Activated CD8-positive, alpha-beta T cell treated with anti-CD3 and anti-CD28 coated beads, Interleukin-2, amount 10 ng/mL, durations not matched to agents 7 days and 5 days (primary cell): Measurements from ENCODE around the gene DHRS12. TPM values are rescaled to one million over a fixed set of nuclear protein-coding genes. Genes with fewer than 3 reads are reported as not detected.

Source experiments
- ATAC-seq: fragments of 150-1000 bp; cut with Tn5 transposase; one replicate; pipeline ENCODE4 v1.10.0; 2021; ENCODE audit warnings: moderate library complexity
- CTCF ChIA-PET: fragments of 350-600 bp; sonication (Branson Sonifier 250); formaldehyde crosslinking; loops from one replicate; lab custom pipeline; 2021; ENCODE audit warnings: antibody characterized with exemption; lab: Charles Lee
- POLR2A ChIA-PET: fragments of 350-600 bp; sonication (Branson Sonifier 250); formaldehyde crosslinking; loops from one replicate; lab custom pipeline; 2021; ENCODE audit warnings: antibody characterized with exemption; lab: Charles Lee
- DNase-seq: peaks from one replicate; pipeline ENCODE4 v3.0.0-alpha.2; 2020
- H3K27ac Mint-ChIP-seq: one replicate; pipeline ENCODE4 v1.8.0; 2021; ENCODE audit warnings: mild to moderate bottlenecking, mixed read lengths
- H3K27me3 Mint-ChIP-seq: one replicate; pipeline ENCODE4 v1.8.0; 2021; ENCODE audit warnings: low read depth, mixed read lengths
- H3K36me3 Mint-ChIP-seq: one replicate; pipeline ENCODE4 v1.8.0; 2021; ENCODE audit warnings: low read depth, mixed read lengths
- H3K4me1 Mint-ChIP-seq: one replicate; pipeline ENCODE4 v1.8.0; 2021; ENCODE audit warnings: low read depth, mixed read lengths
- H3K4me3 Mint-ChIP-seq: one replicate; pipeline ENCODE4 v1.8.0; 2021; ENCODE audit warnings: mild to moderate bottlenecking, mixed read lengths
- H3K9me3 Mint-ChIP-seq: one replicate; pipeline ENCODE4 v1.8.0; 2022; ENCODE audit warnings: mixed read lengths; ENCODE audit not compliant: insufficient read depth
- total RNA-seq, 2 experiments: library from RNA; stranded (reverse); gene quantifications; one replicate each; pipeline ENCODE4 v1.2.3, GENCODE V29; 2021

DHRS12 gene
- total RNA-seq, 2 experiments from 2014 or later = 8.9 to 10.0 TPM

DNA sequence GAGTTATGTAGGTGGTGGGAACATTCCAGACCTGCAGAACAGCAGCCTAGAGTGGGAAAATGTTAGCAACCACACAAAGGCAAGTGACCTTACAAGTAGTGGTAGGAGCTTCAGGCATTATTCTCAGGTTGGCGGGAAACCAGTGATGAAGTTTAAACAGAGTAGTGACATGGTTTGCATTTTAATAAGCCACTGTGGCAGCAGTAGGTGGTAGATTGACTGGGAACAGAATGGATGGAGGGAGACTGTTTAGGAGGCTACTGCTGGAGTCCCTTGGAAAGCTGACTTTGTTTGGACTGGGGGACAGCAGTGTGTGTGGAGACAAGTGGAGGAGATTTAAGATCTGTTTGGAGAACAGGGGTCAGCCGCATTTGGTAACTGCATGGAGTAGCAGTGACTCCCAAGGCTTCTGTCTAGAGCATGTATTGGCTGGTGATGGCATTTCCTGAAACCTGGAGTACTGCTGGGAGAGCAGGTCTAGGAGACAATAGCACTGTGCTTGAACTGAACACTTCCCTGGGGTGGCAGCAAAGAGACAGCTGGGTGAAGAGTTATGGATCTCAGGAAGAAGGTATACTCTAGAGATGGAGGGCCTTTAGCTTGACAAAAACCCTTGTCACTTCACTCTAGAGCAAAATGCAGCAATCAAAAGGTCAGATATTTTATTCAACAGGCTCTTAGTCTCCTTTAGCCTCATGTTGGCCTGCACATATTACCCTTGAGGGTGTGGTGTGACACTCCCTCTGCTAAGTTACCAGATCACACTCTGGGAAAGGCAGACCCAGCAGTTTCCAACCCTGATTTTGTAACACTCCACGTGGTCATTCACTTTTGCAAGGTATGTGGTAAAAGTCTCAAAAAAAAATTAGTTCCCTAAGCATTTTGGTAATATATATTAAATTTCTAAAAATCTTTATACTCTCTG lies 70.3 kb downstream of the DHRS12 start:
- CTCF ChIA-PET = no interaction called here
- H3K36me3 Mint-ChIP-seq = peaks cover 4% of the 10 kb centered on the region
- DNase-seq = no peak

DNA sequence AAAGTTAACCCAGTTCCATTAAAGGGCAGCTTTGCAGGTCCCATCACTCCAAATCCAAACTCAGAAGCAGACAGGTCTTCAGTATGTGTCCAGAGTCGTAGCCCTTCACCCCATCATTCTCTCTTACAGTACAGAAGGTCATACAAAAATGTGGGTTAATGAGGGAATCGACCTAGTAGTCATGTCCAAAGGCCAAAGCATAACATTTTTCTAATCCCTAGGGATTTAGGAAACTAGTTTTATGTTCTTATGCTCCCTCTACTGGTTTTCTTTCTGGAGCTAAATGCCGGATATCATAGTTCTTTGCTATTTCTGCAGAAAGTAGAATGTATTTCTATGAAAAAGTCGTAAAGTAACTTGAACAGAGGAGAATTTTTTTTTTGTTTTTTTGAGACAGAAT lies 72.2 kb downstream of the DHRS12 start:
- H3K27me3 Mint-ChIP-seq = no peaks in the 10 kb centered on the region
- CTCF ChIA-PET = interaction anchor here (1.4 kb wide), 1 partner anchor 10 kb away, joined by 4 read pairs; no protein-coding TSS in a partner anchor
- no peak overlapping the region for H3K27ac Mint-ChIP-seq
- H3K36me3 Mint-ChIP-seq = peaks cover 7% of the 10 kb centered on the region
- no peaks in the 10 kb centered on the region for H3K9me3 Mint-ChIP-seq
- DNase-seq (no peak), ATAC-seq (no peak)
- no peak overlapping the region for H3K4me3 Mint-ChIP-seq
- H3K4me1 Mint-ChIP-seq = peaks cover 4% of the 10 kb centered on the region
- POLR2A ChIA-PET = interaction anchor here (0.6 kb wide), 1 partner anchor 35 kb away, joined by 3 read pairs; no protein-coding TSS in a partner anchor

More for the DNA sequence above, 70.3 kb downstream of the DHRS12 start:
- H3K9me3 Mint-ChIP-seq = no peaks in the 10 kb centered on the region
- no peak for ATAC-seq
- no peaks in the 10 kb centered on the region for H3K27me3 Mint-ChIP-seq
- peaks cover 15% of the 10 kb centered on the region for H3K4me1 Mint-ChIP-seq
- POLR2A ChIA-PET = no interaction called here
- H3K27ac Mint-ChIP-seq = no peak overlapping the region
- no peak overlapping the region for H3K4me3 Mint-ChIP-seq

DNA sequence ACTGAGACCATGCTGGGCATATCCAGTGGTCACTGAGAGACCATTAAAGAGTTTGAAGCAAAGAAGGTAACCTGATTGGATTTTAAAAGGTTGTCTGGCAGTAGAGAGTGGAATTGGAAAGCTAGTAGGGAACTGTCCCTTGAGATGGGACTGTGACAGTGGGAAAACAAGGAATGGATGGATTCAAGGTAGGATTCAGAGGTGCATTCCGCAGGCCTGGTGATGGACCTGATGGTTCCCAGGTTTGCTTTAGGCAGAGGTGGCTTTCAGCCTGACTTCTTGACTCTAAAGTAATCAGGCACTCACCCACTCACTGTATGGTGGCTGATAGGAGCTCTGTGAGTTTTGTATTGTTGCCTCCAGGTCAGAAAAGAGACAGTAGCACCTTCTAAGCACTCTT lies 73.0 kb downstream of the DHRS12 start:
- POLR2A ChIA-PET = no interaction called here
- Mint-ChIP-seq H3K4me1 (peaks cover 4% of the 10 kb centered on the region), H3K4me3 (no peak overlapping the region)

DNA sequence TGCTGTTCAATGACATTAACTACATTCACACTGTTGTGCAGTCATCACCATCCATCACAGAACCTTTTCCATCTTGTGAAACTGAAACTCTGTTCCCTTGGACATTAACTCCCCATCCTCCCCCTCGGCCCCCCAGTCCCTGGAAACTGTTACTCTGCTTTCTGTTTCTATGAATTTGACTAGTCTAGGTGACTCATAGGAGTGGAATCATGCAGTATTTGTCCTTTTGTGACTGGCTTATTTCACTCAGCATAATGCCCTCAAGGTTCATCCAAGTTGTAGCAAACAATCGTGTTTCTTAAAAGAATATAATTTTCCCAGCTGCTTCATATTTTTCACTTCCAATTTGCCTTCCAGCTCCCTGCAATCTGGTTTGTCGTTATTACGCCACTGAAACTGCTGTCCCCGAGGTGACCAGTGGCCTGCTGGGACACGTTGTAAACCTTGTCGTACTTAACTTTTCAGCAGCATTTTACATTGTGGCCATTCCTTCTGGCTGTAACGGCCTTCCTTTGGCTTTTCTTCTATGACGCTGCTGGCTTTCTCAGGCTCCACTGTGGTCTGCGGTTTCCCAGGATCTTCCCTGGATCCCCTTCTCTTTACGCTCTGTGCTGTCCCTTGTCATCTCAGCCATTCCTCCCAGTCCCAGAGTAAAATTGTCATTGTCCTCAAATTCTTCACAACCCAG lies 74.0 kb downstream of the DHRS12 start:
- Mint-ChIP-seq H3K4me1 (peaks cover 4% of the 10 kb centered on the region), H3K36me3 (peaks cover 7% of the 10 kb centered on the region), H3K4me3 (no peak overlapping the region), H3K27me3 (no peaks in the 10 kb centered on the region), H3K27ac (no peak overlapping the region), H3K9me3 (no peaks in the 10 kb centered on the region)
- POLR2A ChIA-PET = no interaction called here
- CTCF ChIA-PET = no interaction called here
- DNase-seq = no peak
- ATAC-seq = peak; percentile 42

More for the DNA sequence above, 73.0 kb downstream of the DHRS12 start:
- ATAC-seq (no peak), DNase-seq (no peak)
- CTCF ChIA-PET = interaction anchor here (1.4 kb wide), 1 partner anchor 10 kb away, joined by 4 read pairs; no protein-coding TSS in a partner anchor
- Mint-ChIP-seq H3K27ac (no peak overlapping the region), H3K27me3 (no peaks in the 10 kb centered on the region), H3K9me3 (no peaks in the 10 kb centered on the region), H3K36me3 (peaks cover 7% of the 10 kb centered on the region)

DNA sequence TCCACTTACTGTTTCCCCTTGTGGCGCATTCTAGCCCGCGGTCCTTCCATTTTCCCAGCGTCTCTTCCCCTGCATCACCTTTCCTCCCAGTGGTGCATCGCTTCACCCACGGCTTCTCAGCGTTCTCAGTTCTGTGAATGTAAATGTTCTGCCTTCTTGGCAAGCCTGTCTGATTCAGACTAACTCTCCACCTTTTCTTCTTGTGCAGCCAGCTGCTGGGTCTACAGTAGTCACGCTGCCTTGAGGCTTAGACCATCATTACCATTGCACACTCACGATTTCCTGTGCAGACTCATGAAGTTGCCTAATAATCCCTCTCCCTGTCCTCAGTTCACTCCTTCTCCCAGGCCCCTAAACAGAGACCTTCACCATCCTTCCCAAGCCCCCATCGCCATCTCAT lies 75.0 kb downstream of the DHRS12 start:
- H3K27me3 Mint-ChIP-seq = no peaks in the 10 kb centered on the region
- DNase-seq (no peak), ATAC-seq (no peak)
- CTCF ChIA-PET = no interaction called here
- H3K4me1 Mint-ChIP-seq = peaks cover 4% of the 10 kb centered on the region
- no peak overlapping the region for H3K27ac Mint-ChIP-seq
- H3K4me3 Mint-ChIP-seq = no peak overlapping the region
- POLR2A ChIA-PET = interaction anchor here (0.5 kb wide), 1 partner anchor 10 kb away, joined by 5 read pairs; no protein-coding TSS in a partner anchor
- H3K9me3 Mint-ChIP-seq = no peaks in the 10 kb centered on the region
- peaks cover 7% of the 10 kb centered on the region for H3K36me3 Mint-ChIP-seq

DNA sequence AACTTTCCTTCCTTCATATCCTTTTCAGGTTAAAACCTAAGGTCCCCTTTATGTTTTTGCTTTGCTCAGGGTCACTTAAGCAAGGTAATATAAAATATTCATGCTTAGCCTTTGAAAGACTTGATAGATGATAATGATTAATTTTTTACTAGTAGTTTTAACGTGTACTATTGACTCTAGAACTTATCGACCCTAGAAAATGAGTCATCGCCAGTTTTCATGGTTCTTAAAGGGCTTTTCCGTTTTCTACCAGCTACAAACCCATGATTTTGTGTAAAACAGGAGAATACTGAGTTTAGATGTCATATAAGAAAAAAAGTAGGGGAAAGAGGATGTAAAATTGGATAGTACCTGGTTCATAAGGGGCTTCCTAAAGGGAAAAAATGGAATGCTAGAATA lies 75.7 kb downstream of the DHRS12 start:
- no peak overlapping the region for H3K4me3 Mint-ChIP-seq
- H3K36me3 Mint-ChIP-seq = peaks cover 7% of the 10 kb centered on the region
- ATAC-seq (no peak), DNase-seq (no peak)
- ChIA-PET POLR2A (no interaction called here), CTCF (no interaction called here)
- no peaks in the 10 kb centered on the region for H3K9me3 Mint-ChIP-seq
- no peaks in the 10 kb centered on the region for H3K27me3 Mint-ChIP-seq
- H3K27ac Mint-ChIP-seq = no peak overlapping the region
- peaks cover 4% of the 10 kb centered on the region for H3K4me1 Mint-ChIP-seq

DNA sequence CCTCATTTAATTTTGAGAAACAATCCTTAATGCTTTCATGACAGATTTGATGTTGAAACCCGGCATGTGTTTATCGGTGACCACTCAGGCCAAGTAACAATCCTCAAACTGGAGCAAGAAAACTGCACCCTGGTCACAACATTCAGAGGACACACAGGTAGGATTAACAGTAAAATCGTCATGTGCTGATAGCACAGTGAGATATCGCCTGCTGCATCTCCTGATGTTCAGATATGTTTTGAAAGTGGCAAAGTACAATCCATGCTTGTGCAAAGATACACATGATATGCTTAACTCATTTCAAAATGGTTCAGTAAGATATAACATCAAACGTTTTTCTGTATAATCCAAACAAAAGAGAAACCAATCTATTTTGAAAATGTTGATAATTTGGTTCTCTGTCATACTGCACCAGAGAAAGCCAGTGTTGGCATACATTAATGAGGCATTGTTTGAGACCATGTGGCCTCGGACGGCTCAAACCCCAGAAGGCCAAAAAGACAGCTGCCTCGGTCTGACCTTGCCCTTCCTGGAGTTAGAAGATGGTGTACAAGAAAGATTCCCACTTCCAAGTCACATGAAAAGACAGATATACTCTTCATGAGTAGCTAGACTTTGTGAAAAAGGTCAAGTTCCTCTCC lies 76.2 kb downstream of the DHRS12 start:
- H3K36me3 Mint-ChIP-seq = peaks cover 7% of the 10 kb centered on the region
- no peak for ATAC-seq

DNA sequence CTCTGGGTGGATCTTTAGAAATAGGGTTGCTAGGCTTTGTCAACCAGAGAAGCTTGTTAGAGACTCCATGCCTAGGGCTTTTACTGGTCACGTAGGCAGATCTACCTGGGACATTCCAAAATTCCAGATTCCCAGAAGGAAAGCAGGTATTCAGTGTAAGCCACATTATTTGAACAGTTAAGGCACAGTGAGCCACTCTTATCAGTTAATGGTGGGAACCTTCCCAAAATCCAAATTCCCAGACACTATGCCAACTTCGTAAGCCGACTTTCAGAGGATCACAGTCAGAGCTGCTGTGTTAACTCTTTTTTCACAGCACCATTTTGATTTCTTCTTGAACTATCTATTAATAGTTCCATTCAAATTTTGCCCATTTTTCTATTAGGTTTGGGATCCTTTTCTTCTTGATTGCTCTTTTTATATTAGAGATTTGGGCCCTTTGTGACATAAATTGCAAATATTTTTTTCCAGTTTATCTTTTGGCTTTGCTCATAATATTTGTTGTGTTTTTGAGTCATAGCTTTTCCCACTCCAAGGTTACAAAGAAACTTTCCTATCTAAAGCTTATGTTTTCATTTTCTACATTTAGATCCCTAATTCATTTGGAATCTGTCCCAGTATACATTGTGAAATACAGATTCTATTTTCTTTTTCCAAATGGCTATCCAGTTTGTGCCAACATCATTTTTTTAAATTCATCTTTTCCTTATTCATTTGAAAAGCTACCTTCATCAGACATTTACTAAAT lies 77.3 kb downstream of the DHRS12 start:
- ChIA-PET CTCF (interaction anchor here (0.7 kb wide), 1 partner anchor 46 kb away, joined by 3 read pairs; no protein-coding TSS in a partner anchor), POLR2A (no interaction called here)
- Mint-ChIP-seq H3K36me3 (peaks cover 7% of the 10 kb centered on the region), H3K4me1 (peaks cover 3% of the 10 kb centered on the region), H3K27ac (no peak overlapping the region), H3K4me3 (no peak overlapping the region), H3K27me3 (no peaks in the 10 kb centered on the region), H3K9me3 (no peaks in the 10 kb centered on the region)
- no peak for ATAC-seq
- DNase-seq = no peak

More for the DNA sequence above, 76.2 kb downstream of the DHRS12 start:
- CTCF ChIA-PET = no interaction called here
- DNase-seq = no peak
- Mint-ChIP-seq H3K4me1 (peaks cover 4% of the 10 kb centered on the region), H3K9me3 (no peaks in the 10 kb centered on the region), H3K27me3 (no peaks in the 10 kb centered on the region), H3K27ac (no peak overlapping the region), H3K4me3 (no peak overlapping the region)
- POLR2A ChIA-PET = no interaction called here

DNA sequence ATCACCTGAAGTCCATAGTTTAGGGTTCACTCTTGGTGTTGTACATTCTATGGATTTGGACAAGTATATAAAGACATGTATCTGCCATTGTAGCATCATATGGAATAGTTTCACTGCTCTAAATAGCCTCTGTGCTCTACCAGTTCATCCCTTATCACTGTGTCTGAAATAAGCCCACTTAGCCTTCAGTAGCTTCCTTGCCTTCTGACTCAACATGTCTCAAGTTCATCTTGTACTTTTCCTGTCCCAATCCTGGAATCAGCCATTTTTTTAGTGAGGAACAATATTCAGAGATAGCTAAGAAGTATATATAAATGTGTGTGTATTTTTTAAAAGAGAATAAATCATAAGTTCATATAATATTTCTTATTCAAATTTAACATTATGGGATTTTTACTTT lies 79.2 kb downstream of the DHRS12 start:
- H3K9me3 Mint-ChIP-seq = no peaks in the 10 kb centered on the region
- no peak overlapping the region for H3K27ac Mint-ChIP-seq
- POLR2A ChIA-PET = no interaction called here
- H3K4me1 Mint-ChIP-seq = no peaks in the 10 kb centered on the region
- no peak overlapping the region for H3K4me3 Mint-ChIP-seq
- CTCF ChIA-PET = interaction anchor here (0.6 kb wide), 1 partner anchor 73 kb away, joined by 3 read pairs; no protein-coding TSS in a partner anchor
- peaks cover 5% of the 10 kb centered on the region for H3K36me3 Mint-ChIP-seq
- H3K27me3 Mint-ChIP-seq = no peaks in the 10 kb centered on the region
- DNase-seq (no peak), ATAC-seq (no peak)

DNA sequence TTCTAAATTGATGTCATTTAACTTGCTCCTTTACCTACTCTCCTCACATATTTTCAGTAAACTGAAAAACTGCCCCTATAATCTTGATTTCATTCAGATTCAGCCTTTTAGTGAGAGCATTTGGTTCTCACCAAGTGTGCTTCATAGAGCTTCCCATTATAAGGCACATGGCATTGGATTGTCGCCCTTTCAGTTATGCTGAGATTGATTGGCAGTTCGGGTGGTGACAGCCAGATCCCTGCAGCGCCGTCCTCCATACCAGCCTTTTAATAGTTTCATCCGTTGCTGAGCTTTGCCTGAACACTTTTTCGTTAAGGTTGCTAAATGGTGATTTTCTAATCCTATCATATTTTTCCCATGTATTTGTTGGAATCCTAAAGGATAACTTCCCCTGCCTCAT lies 80.4 kb downstream of the DHRS12 start:
- Mint-ChIP-seq H3K27me3 (no peaks in the 10 kb centered on the region), H3K27ac (no peak overlapping the region), H3K4me3 (no peak overlapping the region), H3K36me3 (peaks cover 5% of the 10 kb centered on the region), H3K4me1 (no peaks in the 10 kb centered on the region), H3K9me3 (no peaks in the 10 kb centered on the region)
- POLR2A ChIA-PET = no interaction called here
- no peak for ATAC-seq
- no peak for DNase-seq
- CTCF ChIA-PET = no interaction called here

DNA sequence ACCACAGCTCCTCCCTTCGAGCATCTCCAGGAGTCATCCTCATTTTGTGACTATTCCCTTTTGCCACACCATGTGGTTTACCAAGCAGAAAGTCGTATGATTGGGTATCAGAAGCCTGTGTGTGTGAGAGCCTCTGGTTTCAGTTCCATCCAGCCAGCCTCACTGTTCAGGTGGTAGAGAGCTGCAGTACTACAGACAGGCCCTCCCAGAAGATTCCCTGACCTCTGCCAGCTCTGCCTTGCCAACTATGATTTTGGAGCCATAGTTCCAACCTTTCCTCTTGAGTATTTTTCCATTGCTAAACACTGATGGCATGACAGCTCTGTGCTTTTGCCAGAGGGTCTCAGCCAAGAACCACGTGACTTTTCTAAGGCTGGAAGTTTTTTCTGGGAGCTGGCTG lies 82.5 kb downstream of the DHRS12 start:
- Mint-ChIP-seq H3K27ac (no peak overlapping the region), H3K27me3 (no peaks in the 10 kb centered on the region), H3K36me3 (no peaks in the 10 kb centered on the region), H3K4me3 (no peak overlapping the region), H3K4me1 (no peaks in the 10 kb centered on the region), H3K9me3 (no peaks in the 10 kb centered on the region)
- ATAC-seq (no peak), DNase-seq (no peak)
- ChIA-PET POLR2A (no interaction called here), CTCF (interaction anchor here (1.0 kb wide), 1 partner anchor 10 kb away, joined by 4 read pairs; no protein-coding TSS in a partner anchor)
